Measurements from ENCODE around the gene TAF3.
"Not testable (repeated sequence)": the region's sequence is repeated elsewhere in the genome, so short reads cannot be mapped to it uniquely, and the experiment has no call there.

TAF3 gene

GRCh38 chr10:7811000-7811399 lies 7.3 kb upstream of the TAF3 start:
- no peak for DNase-seq

- not testable (repeated sequence) for DNase-seq
Observed at GRCh38 chr10:7811743-7812142, 6.6 kb upstream of the TAF3 start.

GRCh38 chr10:7813481-7813880 lies 4.8 kb upstream of the TAF3 start:
- no peak for DNase-seq

- no peak for DNase-seq
Observed at GRCh38 chr10:7817576-7817975, 729 bp upstream of the TAF3 start.

GRCh38 chr10:7817984-7818294 lies 366 bp upstream of the TAF3 start:
- no peak for DNase-seq

- DNase-seq: no peak
Observed at GRCh38 chr10:7819121-7819460, 786 bp downstream of the TAF3 start.

- no peak for DNase-seq
Observed at GRCh38 chr10:7824251-7824650, 5.9 kb downstream of the TAF3 start.

GRCh38 chr10:7826971-7827370 lies 8.7 kb downstream of the TAF3 start:
- DNase-seq: no peak

- DNase-seq: no peak
Observed at GRCh38 chr10:7829289-7829834, 11.1 kb downstream of the TAF3 start.

- DNase-seq: no peak
Observed at GRCh38 chr10:7832060-7832459, 13.8 kb downstream of the TAF3 start.

GRCh38 chr10:7833210-7833609 lies 14.9 kb downstream of the TAF3 start:
- DNase-seq: no peak

- DNase-seq: no peak
Observed at GRCh38 chr10:7834262-7834661, 16.0 kb downstream of the TAF3 start.

GRCh38 chr10:7836571-7836970 lies 18.3 kb downstream of the TAF3 start:
- no peak for DNase-seq

GRCh38 chr10:7846591-7846990 lies 28.3 kb downstream of the TAF3 start:
- no peak for DNase-seq

GRCh38 chr10:7853226-7853842 lies 35.0 kb downstream of the TAF3 start:
- DNase-seq: no peak

GRCh38 chr10:7853890-7854289 lies 35.6 kb downstream of the TAF3 start:
- no peak for DNase-seq

- DNase-seq: no peak
Observed at GRCh38 chr10:7855205-7855604, 36.9 kb downstream of the TAF3 start.

- no peak for DNase-seq
Observed at GRCh38 chr10:7856678-7857077, 38.4 kb downstream of the TAF3 start.

GRCh38 chr10:7857262-7857661 lies 39.0 kb downstream of the TAF3 start:
- no peak for DNase-seq

GRCh38 chr10:7861509-7862120 lies 43.3 kb downstream of the TAF3 start:
- DNase-seq: no peak

GRCh38 chr10:7862121-7862514 lies 43.8 kb downstream of the TAF3 start:
- no peak for DNase-seq

GRCh38 chr10:7866176-7866575 lies 47.9 kb downstream of the TAF3 start:
- no peak for DNase-seq

GRCh38 chr10:7872041-7872442 lies 53.7 kb downstream of the TAF3 start:
- no peak for DNase-seq

GRCh38 chr10:7874864-7875263 lies 56.6 kb downstream of the TAF3 start:
- no peak for DNase-seq

- no peak for DNase-seq
Observed at GRCh38 chr10:7876541-7877127, 58.3 kb downstream of the TAF3 start.
